ENCODE data around the gene RNF208.
A peak's percentile ranks its signal among the peaks of the same experiment; 100 is the strongest.

The RNF208 gene, protein sequence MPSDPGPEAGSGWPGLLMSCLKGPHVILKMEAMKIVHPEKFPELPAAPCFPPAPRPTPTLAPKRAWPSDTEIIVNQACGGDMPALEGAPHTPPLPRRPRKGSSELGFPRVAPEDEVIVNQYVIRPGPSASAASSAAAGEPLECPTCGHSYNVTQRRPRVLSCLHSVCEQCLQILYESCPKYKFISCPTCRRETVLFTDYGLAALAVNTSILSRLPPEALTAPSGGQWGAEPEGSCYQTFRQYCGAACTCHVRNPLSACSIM
- long read RNA-seq, partial matches to known transcripts: 0 of 1 reads
- long read RNA-seq, other reads (novel, unspliced or antisense): 0 of 1 reads

DNA sequence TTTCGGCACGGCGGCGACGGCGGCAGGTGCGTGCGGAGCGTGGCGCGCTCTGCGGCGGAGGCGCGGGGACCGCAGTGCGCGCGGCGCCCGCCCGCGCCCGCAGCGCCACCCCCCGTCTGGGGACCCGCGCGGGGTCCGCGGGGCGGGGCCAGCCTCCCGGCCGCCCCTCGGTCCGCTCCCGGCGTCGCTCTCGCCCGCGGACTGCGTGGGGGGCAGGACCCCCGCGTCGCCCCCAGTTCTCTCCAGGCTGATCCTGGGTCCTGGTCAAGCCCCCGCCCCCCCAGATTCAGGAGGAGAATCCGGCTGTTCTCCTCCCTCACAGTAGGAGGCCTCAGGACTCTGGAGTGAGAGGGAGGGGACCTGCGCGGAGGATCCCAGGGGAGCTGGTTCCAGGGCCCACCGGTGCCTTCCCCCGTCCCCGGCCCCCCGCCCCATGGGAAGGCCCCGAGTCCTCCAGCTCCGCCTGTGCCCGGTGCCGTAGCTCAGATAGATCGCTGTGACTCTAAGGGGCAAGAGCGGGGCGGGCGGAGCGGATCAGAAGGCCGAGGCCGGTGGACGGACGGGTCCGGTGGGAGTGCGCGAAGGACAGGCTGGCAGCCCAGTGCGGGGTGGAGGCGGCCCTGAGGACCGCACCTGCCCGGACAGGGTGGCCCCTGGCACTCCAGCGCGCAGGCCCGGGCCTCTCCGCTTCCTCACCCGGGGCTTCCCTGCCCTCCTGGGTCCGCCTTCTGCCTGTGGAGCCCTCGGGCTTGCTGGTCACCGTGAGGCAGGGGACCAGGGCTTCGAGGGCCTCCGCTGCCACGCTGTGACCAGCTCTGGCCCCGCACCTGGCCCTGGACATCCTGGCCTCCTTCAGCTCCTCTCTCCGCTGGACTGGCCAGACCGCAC lies at the start of gene RNF208:
Gene RNF208, minus strand, starts transcription at position 51 of the 888 bp plus-strand sequence. CDS start 1,028 bp downstream, outside the sequence.
- Histone ChIP-seq H3K4me3 (replicated peaks; ENCODE audit: insufficient read depth, low read length) (peak within 1 kb of the TSS; percentile 84), H3K27ac (replicated peaks) (peak within 1 kb of the TSS; percentile 73), H3K27me3 (ENCODE audit: insufficient read depth, poor library complexity, severe bottlenecking) (no peaks in the 10 kb centered on the region)
- no peak for DNase-seq (ENCODE audit: low read depth in 1 of 2, low spot score in 1 of 2)
- TF ChIP-seq SPI1 (IDR thresholded peaks at IDR 0.05; ENCODE audit: borderline replicate concordance, low read depth): no peak
- TF ChIP-seq, protein P1, sequence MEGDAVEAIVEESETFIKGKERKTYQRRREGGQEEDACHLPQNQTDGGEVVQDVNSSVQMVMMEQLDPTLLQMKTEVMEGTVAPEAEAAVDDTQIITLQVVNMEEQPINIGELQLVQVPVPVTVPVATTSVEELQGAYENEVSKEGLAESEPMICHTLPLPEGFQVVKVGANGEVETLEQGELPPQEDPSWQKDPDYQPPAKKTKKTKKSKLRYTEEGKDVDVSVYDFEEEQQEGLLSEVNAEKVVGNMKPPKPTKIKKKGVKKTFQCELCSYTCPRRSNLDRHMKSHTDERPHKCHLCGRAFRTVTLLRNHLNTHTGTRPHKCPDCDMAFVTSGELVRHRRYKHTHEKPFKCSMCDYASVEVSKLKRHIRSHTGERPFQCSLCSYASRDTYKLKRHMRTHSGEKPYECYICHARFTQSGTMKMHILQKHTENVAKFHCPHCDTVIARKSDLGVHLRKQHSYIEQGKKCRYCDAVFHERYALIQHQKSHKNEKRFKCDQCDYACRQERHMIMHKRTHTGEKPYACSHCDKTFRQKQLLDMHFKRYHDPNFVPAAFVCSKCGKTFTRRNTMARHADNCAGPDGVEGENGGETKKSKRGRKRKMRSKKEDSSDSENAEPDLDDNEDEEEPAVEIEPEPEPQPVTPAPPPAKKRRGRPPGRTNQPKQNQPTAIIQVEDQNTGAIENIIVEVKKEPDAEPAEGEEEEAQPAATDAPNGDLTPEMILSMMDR (IDR thresholded peaks at IDR 0.05; ENCODE audit: insufficient read depth, low read length): no peak
- TF ChIP-seq POLR2AphosphoS5 (IDR thresholded peaks at IDR 0.05; ENCODE audit: low read depth): no peak
- TF ChIP-seq, protein P2, sequence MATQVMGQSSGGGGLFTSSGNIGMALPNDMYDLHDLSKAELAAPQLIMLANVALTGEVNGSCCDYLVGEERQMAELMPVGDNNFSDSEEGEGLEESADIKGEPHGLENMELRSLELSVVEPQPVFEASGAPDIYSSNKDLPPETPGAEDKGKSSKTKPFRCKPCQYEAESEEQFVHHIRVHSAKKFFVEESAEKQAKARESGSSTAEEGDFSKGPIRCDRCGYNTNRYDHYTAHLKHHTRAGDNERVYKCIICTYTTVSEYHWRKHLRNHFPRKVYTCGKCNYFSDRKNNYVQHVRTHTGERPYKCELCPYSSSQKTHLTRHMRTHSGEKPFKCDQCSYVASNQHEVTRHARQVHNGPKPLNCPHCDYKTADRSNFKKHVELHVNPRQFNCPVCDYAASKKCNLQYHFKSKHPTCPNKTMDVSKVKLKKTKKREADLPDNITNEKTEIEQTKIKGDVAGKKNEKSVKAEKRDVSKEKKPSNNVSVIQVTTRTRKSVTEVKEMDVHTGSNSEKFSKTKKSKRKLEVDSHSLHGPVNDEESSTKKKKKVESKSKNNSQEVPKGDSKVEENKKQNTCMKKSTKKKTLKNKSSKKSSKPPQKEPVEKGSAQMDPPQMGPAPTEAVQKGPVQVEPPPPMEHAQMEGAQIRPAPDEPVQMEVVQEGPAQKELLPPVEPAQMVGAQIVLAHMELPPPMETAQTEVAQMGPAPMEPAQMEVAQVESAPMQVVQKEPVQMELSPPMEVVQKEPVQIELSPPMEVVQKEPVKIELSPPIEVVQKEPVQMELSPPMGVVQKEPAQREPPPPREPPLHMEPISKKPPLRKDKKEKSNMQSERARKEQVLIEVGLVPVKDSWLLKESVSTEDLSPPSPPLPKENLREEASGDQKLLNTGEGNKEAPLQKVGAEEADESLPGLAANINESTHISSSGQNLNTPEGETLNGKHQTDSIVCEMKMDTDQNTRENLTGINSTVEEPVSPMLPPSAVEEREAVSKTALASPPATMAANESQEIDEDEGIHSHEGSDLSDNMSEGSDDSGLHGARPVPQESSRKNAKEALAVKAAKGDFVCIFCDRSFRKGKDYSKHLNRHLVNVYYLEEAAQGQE (IDR thresholded peaks at IDR 0.05; ENCODE audit: insufficient replicate concordance, low read depth): no peak
- TF ChIP-seq GABPA (IDR thresholded peaks at IDR 0.05; ENCODE audit: low read depth): no peak

DNA sequence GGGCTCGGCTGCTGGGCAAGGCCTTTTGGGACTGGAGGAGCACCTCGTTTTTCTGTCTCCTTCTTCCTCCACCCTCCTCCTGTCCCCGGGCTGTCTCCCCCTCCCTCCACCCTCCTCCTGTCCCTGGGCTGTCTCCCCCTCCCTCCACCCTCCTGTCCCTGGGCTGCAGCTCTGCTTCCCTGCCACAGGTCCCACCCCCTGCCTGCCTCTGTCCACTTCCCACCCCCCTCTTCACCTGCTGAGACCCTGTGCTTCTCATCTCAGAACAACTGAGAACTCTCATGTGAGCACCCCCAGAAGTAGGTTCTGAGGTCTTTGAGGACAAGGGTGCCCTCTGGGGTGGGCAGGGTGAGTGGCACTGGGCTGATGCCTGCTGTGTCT lies 49.6 kb upstream of the RNF208 start:
- TF ChIP-seq, protein P2 (IDR thresholded peaks at IDR 0.05; ENCODE audit: insufficient replicate concordance, low read depth): no peak
- no peak for TF ChIP-seq GABPA (IDR thresholded peaks at IDR 0.05; ENCODE audit: low read depth)
- no peak for TF ChIP-seq SPI1 (IDR thresholded peaks at IDR 0.05; ENCODE audit: borderline replicate concordance, low read depth)
- TF ChIP-seq, protein P1 (IDR thresholded peaks at IDR 0.05; ENCODE audit: insufficient read depth, low read length): no peak
- TF ChIP-seq POLR2AphosphoS5 (IDR thresholded peaks at IDR 0.05; ENCODE audit: low read depth): no peak
- peak overlapping the region; percentile 73 for H3K27ac ChIP-seq (replicated peaks)
- H3K27me3 ChIP-seq (ENCODE audit: insufficient read depth, poor library complexity, severe bottlenecking): no peaks in the 10 kb centered on the region
- no peak overlapping the region for H3K4me3 ChIP-seq (replicated peaks; ENCODE audit: insufficient read depth, low read length)
- DNase-seq (ENCODE audit: low read depth in 1 of 2, low spot score in 1 of 2): no peak

DNA sequence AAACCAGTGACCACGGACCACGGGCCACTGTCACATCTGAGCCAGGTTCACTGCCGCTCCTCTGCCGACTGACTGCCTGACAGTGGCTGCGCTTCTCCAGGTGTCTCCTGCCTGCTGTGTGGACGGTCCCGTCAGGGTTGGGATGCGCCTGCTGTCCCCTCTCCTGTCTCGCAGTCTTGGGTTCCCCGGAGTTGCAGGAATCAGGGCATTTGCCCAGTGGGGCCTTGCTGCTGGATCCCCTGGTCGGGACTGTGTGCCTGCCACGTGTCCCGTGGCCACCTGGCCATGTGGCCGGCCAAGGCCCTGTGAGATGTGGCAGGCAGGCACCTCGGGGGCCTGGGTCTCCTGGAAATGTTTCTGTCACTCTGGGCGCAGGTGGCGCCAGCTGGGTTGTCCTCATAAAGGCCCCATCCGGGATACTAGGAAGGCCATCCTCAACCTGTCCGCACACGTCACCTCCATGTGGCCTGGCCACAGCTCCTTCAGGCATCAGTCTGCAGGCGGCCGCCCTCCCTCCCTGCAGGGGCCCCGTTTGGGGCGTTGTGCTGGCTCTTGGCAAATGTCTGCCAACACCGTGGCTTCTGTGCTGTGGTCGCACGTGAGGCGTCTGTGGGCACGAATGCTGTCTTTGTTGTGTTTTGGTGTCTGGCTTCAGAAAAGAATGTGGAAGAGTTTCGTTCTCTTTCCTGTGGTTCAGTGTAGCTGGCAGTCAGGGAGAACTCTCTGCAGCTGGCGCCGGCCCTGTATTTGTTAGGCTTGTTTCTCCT lies 49.1 kb upstream of the RNF208 start:
- Histone ChIP-seq H3K27me3 (ENCODE audit: insufficient read depth, poor library complexity, severe bottlenecking) (no peaks in the 10 kb centered on the region), H3K4me3 (replicated peaks; ENCODE audit: insufficient read depth, low read length) (no peak overlapping the region), H3K27ac (replicated peaks) (peak overlapping the region; percentile 73)
- TF ChIP-seq SPI1 (IDR thresholded peaks at IDR 0.05; ENCODE audit: borderline replicate concordance, low read depth): no peak
- peak; percentile 42; the same call in 1 of the 2 replicates for TF ChIP-seq POLR2AphosphoS5 (IDR thresholded peaks at IDR 0.05; ENCODE audit: low read depth)
- peak in 1 of 2 experiments; percentile 83 for DNase-seq (ENCODE audit: low read depth in 1 of 2, low spot score in 1 of 2)

All from HL-60 (cell line).